Mononuclear cell (primary cell): ENCODE measurements around the gene GALNT3. TPM values are rescaled to one million over a fixed set of nuclear protein-coding genes. Genes with fewer than 3 reads are reported as not detected.

ENCODE experiments used
- H3K27me3 ChIP-seq: 2 replicates; pipeline ENCODE4 v1.6.0; 2011; ENCODE audit warnings: low read length, control low read depth; ENCODE audit not compliant: insufficient read depth
- H3K4me1 ChIP-seq: 2 replicates; pipeline ENCODE4 v1.5.1; 2011; ENCODE audit warnings: mild to moderate bottlenecking, low read length, control low read depth; ENCODE audit not compliant: insufficient read depth
- H3K4me3 ChIP-seq: 2 replicates; pipeline ENCODE4 v1.5.1; 2011; ENCODE audit warnings: mild to moderate bottlenecking, low read length, moderate library complexity
- H3K9me3 ChIP-seq: 2 replicates; pipeline ENCODE4 v1.5.1; 2011; ENCODE audit warnings: low read depth, mild to moderate bottlenecking, control low read depth, low read length
- total RNA-seq: library from RNA; depleted of rRNA; stranded (reverse); fragments of >200 nt; gene quantifications from one replicate; pipeline ENCODE4 v1.2.3, GENCODE V29; 2012

The GALNT3 gene
- total RNA-seq, 1 donor: 20.4 TPM

DNA sequence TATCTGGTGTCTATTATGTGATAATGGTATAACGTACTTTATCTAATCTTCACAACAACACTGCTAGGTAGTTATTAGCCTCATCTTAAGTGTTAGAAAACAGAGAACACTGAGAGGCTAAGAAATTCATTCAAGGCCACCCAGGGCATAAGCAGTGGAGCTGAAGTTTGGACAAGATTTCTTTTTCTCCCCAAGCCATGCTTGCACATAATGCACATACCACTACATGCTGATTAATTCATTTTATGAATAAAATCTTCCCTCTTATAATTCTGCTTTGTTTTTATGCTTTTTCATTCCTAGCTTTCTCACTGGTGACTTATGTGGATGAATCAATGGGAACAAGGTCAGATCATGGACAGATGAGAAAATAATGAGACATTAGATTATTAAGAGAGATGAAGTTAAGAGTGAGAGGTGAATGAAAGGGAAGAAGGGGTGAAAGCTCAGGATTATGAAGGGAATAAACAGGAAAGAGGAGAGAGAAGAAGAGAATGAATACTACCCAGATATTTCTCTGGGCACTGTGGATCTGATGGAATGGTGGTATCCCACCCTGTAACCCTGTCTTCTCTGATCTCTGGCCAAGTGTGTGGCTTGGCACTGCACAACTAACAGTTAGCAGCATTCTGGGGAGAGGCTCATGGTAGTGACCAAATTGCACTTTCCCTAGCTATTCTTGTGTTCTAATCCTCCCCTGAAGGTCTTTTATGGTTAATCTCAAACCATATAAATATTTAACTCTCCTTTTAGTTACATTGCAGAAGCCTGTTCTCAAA lies 17.7 kb upstream of the GALNT3 start:
- H3K27me3 ChIP-seq: no peaks in the 10 kb centered on the region
- no peaks in the 10 kb centered on the region for H3K9me3 ChIP-seq
- no peak overlapping the region for H3K4me3 ChIP-seq
- peaks cover 14% of the 10 kb centered on the region for H3K4me1 ChIP-seq

DNA sequence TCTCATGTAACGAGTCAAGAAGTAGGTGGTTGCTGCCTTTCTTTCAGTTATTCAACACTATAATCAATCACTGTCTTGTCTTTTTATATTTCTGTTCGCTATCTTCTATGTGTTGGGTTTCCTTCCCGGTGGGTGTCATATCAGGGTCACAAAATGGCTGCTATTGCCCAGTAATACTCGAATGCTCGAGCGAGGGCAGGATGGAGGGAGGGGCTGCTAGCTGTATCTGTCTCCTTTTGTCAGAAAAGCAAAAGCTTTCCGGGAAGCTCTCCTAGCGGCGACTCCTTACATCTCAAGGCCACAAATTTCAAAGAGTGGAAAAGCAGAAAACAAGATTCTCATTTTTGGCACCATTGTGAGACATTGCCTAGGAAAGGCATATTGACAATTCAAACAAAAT lies 16.4 kb upstream of the GALNT3 start:
- no peak overlapping the region for H3K4me3 ChIP-seq
- peaks cover 12% of the 10 kb centered on the region for H3K4me1 ChIP-seq
- no peaks in the 10 kb centered on the region for H3K27me3 ChIP-seq
- H3K9me3 ChIP-seq: no peaks in the 10 kb centered on the region

DNA sequence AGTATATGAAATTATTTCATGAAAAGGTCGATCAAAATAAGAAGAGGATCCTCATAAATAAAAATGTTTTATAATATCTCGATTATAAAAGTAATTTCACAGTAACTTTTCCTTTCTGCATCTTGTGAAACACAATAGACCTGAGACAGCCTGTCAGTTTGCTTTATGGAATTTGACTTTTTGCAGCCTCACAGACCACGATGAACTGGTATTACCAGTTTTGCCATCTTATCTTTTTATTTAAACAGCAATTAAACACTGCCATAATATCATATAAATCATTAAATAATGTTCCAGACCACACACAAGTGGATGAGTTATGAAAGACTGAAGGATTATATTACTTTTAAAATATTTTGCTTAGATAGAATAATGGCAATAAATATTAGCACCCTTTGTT lies 10.7 kb upstream of the GALNT3 start:
- H3K27me3 ChIP-seq: no peaks in the 10 kb centered on the region
- H3K4me3 ChIP-seq: no peak overlapping the region
- H3K4me1 ChIP-seq: no peaks in the 10 kb centered on the region
- H3K9me3 ChIP-seq: no peaks in the 10 kb centered on the region

DNA sequence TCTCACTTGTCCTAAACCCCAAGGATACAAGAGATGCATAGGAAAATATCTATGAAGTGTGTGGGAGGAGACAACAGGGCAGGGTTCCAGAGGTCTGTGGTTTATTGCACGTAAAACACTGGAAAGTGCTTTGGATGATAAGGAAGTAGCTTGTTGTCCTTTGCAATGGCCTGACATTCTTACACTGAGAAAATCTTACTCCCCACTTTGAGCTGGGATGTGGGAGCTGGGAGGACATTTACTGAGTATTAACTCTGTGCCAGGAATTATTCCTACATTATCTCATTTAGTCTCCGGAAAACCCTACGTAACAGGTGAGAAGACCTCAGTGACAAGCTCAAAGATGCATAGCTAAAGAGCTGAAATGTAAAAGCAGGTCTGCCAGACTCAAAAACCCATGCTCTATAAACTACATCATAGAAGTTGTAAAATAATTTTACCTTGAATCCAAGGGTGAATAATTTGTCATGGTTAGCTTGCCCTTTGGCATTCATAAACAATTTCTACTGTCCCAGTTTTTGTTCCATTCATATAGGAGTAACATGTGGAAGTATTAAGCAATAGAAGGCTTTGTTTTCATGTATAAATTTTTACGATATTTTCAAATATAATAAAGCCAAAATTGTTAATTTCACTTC lies 9.2 kb upstream of the GALNT3 start:
- Histone ChIP-seq H3K4me3 (no peak overlapping the region), H3K27me3 (no peaks in the 10 kb centered on the region), H3K9me3 (no peaks in the 10 kb centered on the region), H3K4me1 (no peaks in the 10 kb centered on the region)

DNA sequence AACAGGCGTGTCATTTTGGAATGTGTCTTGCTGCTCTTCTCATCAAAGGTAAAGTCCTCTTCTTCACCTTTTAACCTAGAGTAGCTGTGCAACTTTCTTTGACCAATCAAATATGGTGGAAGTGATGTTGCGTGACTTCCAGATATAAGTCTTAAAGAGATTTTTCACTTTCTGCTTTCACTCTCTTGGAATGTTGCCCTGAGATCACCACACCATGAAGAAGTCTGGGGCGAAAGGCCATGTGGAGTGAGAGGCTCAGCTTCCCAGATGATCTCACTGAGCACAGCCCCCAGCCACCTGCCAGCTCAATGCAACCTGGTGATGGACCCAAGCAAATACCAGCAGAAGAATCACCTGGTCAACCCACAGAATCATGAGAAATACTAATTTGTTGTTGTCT lies 7.1 kb upstream of the GALNT3 start:
- H3K4me1 ChIP-seq: no peaks in the 10 kb centered on the region
- no peaks in the 10 kb centered on the region for H3K9me3 ChIP-seq
- no peak overlapping the region for H3K4me3 ChIP-seq
- no peaks in the 10 kb centered on the region for H3K27me3 ChIP-seq

DNA sequence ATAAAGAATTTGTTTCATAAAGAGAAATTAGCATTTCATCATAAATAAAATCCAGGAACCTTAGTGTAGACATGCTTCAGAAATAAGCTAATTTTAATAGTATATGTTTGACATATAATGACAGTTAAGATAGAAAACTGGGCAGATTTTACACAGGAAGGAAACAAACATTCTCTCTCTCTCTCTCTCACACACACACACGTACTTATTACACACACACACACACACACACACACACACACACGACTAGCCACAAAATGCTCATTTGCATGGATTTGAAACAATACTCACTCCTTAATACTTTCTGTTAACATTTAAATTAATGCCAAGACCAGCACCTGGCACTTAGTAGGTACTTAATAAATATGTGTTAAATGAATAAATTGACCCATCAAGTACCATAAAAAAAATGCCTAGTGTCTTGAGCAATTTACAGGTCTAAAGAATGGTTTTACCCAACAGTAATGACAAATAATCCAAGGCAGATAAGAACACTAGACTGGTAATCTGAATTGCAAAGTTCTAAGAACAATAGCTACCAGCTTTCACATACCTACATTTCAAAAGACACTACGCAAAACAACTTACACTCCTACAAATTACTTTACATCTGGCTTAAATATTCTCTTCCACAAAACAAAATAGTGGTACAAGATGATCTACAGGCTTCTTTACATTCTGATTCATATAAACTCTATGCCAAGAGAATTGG lies 2.9 kb upstream of the GALNT3 start:
- H3K4me1 ChIP-seq: peaks cover 20% of the 10 kb centered on the region
- H3K27me3 ChIP-seq: no peaks in the 10 kb centered on the region
- no peaks in the 10 kb centered on the region for H3K9me3 ChIP-seq
- no peak overlapping the region for H3K4me3 ChIP-seq

DNA sequence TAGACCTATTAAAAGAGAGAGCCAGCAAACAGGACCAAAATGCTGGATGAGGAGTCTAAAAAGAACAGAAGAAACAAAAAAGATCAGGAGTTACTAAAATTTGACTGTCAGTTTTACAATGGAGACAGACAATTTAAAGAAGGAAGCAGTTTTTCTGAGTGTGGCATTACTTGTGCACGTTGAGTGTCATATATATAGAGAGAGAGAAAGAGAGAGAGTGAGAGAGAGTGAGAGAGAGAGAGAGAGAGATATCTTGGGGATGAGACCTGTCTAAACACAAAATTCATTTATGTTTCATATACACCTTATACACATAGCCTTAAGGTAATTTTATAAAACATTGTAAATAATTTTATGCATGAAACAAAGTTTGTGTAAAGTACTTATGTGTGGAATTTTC lies 2.1 kb upstream of the GALNT3 start:
- peaks cover 20% of the 10 kb centered on the region for H3K4me1 ChIP-seq
- no peaks in the 10 kb centered on the region for H3K9me3 ChIP-seq
- H3K27me3 ChIP-seq: no peaks in the 10 kb centered on the region
- no peak overlapping the region for H3K4me3 ChIP-seq

DNA sequence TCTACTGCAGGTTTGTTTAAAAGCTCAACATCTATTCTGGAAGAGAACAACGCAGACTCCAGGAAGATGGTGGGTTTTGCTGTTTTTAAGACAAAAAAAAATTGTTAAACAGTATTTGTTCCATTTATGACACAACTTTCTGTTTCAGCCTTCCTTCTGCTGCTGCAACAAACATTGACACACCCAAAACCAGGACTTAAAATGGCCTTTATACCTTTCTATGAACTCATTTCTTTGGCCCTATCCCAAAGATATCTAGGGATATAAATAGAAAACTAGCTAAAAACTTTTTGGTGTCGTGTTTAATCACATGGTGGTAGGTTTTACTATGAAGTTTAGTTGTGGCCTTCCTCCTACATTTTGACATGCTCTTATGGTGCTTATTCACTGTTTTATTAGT lies 964 bp upstream of the GALNT3 start:
- Histone ChIP-seq H3K4me1 (peaks cover 20% of the 10 kb centered on the region), H3K4me3 (peak overlapping the region; percentile 57), H3K27me3 (no peaks in the 10 kb centered on the region), H3K9me3 (no peaks in the 10 kb centered on the region)

DNA sequence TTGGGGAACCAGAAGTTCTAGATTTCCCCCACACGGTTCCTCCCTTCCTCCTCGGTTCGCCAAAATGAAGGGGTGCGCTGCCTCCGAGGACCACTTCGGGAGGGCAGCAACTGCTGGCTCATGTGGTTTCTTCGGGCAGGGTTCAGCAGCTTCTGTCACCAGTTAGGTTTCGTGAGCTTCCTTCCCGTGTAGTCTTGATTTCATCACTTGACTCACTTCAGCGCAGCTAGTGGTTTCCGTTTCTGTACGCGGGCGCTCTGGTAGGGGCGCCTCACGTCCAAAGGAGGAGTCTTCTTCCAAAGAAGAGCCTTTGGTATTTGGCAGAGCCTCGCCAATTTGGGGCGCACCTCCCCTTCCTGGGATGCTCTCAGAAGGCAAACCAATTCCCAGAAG lies 485 bp upstream of the GALNT3 start:
- Histone ChIP-seq H3K27me3 (no peaks in the 10 kb centered on the region), H3K4me3 (peak overlapping the region; percentile 57), H3K9me3 (no peaks in the 10 kb centered on the region), H3K4me1 (peaks cover 20% of the 10 kb centered on the region)

DNA sequence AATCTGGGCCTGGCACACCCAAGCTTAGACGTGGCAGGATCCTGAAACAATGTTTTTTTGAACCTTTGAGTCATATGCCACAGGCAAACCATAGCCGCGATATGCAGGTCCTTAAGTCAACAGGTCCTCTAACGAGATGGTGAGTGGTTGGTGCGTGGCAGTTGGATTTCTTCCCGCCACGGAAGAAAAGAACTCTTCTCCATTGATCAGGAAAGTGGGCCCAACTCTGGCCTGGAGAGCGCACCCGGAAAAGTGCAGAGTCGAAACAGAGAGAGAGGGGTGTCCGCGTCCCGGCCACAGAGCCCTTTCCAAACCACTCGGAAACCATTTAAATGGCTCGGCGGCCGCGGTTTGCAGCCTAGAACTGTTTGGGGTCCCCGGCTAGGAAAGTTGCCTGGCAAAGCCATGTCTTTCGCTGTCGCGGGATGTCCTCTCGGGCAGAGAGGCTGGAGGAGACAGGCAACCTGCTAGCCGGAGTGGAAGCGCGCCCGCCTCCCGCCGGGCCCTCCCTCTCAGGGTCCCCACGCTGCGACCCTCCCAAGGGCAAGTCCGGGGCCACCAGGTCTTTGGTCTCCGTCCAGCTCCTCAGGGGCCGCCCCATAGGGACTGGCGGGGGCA lies 777 bp downstream of the GALNT3 start:
- Histone ChIP-seq H3K4me3 (peak overlapping the region; percentile 57), H3K9me3 (no peaks in the 10 kb centered on the region), H3K27me3 (no peaks in the 10 kb centered on the region), H3K4me1 (peaks cover 20% of the 10 kb centered on the region)

DNA sequence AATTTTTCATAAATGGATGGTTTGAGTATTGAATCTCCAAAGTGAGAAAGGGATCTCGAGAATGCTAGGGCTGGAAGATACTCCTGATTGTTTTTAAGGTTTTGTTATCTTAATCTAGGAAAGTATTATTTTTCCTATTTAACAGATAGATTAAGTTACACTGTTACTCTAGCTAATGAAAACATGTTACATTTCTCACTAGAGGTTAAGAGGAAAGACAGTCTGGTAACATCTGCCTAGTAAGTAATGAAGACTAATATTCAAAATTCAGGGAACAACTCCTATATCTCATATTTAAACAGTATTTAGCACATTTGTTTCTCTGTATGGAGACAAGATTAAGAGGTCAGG lies 2.0 kb downstream of the GALNT3 start:
- Histone ChIP-seq H3K27me3 (no peaks in the 10 kb centered on the region), H3K4me3 (no peak overlapping the region)

DNA sequence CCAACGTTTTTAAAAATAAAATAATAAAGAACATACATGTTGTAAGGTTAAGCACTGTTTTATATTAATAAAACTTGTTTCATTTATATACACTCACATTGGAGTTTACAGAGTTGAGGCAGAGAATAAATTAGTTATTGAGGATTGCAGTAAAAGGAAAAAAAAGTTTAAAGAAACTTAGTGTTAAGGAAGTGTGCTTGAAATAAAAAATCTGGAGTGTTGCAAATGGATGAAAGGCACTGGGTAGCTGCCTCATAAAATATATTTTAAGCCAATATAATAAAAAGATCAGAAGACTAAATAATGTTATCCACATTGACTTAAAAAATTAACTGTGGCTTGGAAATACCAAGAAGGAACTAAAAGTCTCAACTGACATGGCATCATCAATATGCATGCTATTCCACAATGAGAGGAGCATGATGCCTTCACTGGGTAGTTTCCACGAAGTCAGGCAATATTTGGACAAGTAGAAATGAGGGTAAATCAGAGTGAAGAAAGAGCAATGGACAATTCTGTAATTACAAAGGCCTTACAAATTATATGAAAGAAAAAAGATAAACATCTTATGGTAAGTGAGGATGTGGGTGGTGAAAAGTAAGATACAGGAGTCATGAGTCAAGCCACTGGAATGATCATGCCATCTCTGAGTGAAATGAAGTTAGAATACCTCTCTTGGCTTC lies 2.5 kb downstream of the GALNT3 start:
- no peaks in the 10 kb centered on the region for H3K9me3 ChIP-seq
- H3K4me1 ChIP-seq: peaks cover 20% of the 10 kb centered on the region
- H3K27me3 ChIP-seq: no peaks in the 10 kb centered on the region
- H3K4me3 ChIP-seq: no peak overlapping the region

More for the DNA sequence above, 2.0 kb downstream of the GALNT3 start:
- H3K4me1 ChIP-seq: peaks cover 20% of the 10 kb centered on the region
- H3K9me3 ChIP-seq: no peaks in the 10 kb centered on the region

DNA sequence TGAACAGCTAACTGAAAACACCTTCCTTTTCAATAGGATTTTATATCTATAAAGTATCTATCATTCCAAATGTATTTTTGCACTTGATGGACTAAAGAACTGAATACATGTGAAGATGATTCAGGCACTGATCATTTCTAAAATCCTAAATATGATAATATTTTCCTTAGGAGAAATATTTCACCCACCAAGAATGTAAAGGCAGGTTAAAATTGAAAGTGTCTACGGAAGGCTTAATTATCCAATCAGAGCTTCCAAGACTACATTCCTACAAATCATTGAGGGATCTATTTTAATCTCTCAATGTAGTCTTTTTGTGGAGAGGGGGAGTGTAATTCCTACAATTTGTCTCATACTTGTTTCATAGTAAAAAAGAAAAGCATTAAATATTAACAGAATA lies 3.6 kb downstream of the GALNT3 start:
- Histone ChIP-seq H3K9me3 (no peaks in the 10 kb centered on the region), H3K4me3 (no peak overlapping the region), H3K27me3 (no peaks in the 10 kb centered on the region), H3K4me1 (peaks cover 14% of the 10 kb centered on the region)

DNA sequence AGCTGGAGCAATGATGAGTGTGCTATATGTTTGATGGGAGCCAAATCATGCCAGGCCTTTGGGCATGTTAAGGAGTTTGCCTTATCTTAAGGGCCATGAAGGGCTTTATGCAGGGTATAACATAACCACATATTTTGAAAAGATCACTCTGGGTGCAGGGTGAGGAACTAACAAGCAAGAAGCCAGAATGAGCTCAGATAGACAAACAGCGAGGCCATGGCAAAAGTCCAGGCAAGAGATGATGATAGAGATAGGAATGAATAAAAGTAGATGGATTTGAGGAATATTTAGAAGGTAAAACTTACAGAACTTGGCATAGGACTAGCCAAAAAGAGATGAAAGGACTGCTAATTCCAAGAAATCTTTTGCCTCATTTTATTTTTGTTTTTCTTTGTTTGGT lies 6.7 kb downstream of the GALNT3 start:
- Histone ChIP-seq H3K9me3 (no peaks in the 10 kb centered on the region), H3K4me1 (no peaks in the 10 kb centered on the region), H3K4me3 (no peak overlapping the region), H3K27me3 (no peaks in the 10 kb centered on the region)

DNA sequence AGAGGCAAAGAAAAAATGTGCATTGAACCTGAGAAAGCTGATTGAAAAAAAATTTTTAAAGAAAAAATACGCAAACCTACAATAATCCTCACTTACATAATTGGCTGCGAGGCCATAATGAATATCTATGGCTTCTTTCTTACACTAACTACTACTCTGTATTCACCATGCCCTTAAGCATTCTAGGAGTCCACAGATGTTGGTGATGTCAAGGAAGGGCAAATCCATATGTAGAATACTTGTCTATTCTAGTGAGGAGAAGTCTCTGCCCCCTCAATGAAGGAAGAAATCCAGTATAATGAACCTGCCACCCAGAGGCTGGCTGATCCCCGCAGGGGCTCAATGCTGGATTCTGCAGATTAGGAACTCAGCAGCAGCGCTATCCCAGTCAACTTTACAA lies 14.3 kb downstream of the GALNT3 start:
- H3K27me3 ChIP-seq: no peaks in the 10 kb centered on the region
- H3K9me3 ChIP-seq: no peaks in the 10 kb centered on the region
- H3K4me3 ChIP-seq: no peak overlapping the region
- H3K4me1 ChIP-seq: peaks cover 6% of the 10 kb centered on the region
